ENCODE measurements around the gene SPAG5. TPM values are rescaled to one million over a fixed set of nuclear protein-coding genes. Genes with fewer than 3 reads are reported as not detected.

Gene SPAG5
- total and polyA plus RNA-seq, 9 of the 15 experiments (the other 6 are each of a cell fraction or from before 2014, with no cell fraction given), result 94.4 to 286 (median 151) TPM

DNA sequence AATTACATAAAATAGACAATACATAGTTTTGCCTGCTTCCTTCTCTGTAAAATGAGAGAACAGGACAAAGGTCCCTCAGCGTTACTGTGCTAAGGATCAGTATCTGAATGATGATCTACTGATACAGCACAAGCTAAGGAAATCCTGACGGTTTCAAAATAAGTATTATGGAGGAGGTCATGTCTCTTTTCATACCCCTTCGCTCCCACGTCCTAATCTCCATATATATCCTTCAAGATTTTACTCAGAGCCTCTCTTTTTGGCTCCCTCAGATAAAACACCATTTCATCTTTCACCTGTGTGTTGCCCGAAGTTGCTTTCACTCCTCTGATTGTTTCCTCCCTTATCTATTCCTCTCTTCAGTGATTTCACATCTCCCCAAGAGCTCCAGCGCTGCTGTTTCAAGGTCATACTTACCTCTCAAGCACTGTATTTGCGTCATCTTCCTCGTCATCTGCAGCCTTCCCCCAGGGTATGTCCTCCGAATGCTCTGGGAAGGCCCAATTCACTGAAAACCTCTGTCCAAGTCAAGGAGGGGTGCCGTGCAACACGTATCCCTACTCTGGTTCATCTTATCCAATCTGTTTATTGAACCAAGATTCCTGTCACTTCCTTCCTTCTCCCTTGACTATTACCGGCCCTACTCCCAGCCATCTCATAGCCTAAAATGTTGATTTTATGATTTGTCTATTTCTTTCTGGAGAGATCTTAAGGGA lies 47.4 kb upstream of the SPAG5 start (continued):
- TF ChIP-seq, protein P1, sequence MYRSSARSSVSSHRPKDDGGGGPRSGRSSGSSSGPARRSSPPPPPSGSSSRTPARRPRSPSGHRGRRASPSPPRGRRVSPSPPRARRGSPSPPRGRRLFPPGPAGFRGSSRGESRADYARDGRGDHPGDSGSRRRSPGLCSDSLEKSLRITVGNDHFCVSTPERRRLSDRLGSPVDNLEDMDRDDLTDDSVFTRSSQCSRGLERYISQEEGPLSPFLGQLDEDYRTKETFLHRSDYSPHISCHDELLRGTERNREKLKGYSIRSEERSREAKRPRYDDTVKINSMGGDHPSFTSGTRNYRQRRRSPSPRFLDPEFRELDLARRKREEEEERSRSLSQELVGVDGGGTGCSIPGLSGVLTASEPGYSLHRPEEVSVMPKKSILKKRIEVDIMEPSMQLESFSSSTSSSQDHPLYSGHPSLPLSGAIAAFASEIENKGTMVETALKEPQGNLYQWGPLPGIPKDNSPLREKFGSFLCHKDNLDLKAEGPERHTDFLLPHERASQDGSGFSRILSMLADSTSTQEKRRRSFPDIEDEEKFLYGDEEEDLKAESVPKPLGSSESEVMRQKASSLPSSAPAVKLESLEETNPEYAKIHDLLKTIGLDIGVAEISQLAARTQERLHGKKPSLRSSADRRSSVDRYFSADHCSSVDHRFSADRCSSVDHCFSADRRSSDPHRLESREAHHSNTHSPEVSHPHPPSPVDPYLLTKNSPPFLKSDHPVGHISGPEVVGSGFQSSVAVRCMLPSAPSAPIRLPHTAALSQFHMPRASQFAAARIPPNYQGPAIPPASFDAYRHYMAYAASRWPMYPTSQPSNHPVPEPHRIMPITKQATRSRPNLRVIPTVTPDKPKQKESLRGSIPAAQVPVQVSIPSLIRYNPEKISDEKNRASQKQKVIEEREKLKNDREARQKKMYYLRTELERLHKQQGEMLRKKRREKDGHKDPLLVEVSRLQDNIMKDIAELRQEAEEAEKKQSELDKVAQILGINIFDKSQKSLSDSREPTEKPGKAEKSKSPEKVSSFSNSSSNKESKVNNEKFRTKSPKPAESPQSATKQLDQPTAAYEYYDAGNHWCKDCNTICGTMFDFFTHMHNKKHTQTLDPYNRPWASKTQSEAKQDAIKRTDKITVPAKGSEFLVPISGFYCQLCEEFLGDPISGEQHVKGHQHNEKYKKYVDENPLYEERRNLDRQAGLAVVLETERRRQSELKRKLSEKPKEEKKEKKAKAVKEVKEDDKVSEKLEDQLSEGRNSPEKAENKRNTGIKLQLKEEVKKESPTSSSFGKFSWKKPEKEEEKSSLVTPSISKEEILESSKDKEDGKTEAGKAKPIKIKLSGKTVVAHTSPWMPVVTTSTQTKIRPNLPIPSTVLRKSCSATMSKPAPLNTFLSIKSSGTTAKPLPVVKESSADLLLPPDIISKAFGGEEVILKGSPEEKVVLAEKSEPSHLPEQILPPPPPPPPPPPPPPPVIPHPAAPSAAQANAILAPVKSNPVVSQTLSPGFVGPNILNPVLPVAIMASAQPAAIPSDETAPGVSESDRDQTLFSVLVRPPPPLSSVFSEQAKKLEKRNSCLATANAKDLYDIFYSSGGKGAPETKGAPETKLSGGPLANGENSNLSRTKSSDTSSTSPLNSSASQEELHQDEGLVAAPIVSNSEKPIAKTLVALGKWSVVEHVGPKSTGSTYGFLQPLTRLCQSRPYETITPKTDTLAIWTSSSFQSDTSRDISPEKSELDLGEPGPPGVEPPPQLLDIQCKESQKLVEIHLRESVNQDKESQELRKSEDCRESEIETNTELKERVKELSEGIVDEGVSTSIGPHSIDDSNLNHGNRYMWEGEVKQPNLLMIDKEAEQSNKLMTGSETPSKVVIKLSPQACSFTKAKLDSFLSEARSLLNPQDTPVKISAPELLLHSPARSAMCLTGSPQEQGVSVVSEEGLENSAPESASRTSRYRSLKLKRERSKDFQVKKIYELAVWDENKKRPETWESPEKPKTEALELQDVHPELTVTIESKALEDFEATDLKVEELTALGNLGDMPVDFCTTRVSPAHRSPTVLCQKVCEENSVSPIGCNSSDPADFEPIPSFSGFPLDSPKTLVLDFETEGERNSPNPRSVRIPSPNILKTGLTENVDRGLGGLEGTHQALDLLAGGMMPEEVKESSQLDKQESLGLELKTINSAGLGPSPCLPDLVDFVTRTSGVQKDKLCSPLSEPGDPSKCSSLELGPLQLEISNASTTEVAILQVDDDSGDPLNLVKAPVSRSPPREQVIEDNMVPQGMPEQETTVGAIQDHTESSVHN (IDR thresholded peaks at IDR 0.05; ENCODE audit: borderline replicate concordance in 1 of 2, low read depth in 1 of 2), result peak in 1 of 2 experiments; percentile 39; a peak in 1 of 4 replicates
- peak; percentile 88; the same call in 1 of the 2 replicates for TF ChIP-seq BACH1 (tag; IDR thresholded peaks at IDR 0.05)
- TF ChIP-seq TAF1 (IDR thresholded peaks at IDR 0.05; ENCODE audit: control insufficient read depth, extremely low read depth, insufficient read depth, low read length, severe bottlenecking), result peak; percentile 32
- TF ChIP-seq ZNF778 (CRISPR knock-in tag; IDR thresholded peaks at IDR 0.05), result no peak
- peak; percentile 73 to 79; a peak in 3 of 4 replicates for TF ChIP-seq KDM1A (IDR thresholded peaks at IDR 0.05)
- TF ChIP-seq RBM25 (IDR thresholded peaks at IDR 0.05; ENCODE audit: low read depth, low read length, severe bottlenecking), result no peak
- no peak for TF ChIP-seq SNRNP70 (optimal IDR thresholded peaks at IDR 0.05; ENCODE audit: low read depth, low read length)
- TF ChIP-seq, protein P2, sequence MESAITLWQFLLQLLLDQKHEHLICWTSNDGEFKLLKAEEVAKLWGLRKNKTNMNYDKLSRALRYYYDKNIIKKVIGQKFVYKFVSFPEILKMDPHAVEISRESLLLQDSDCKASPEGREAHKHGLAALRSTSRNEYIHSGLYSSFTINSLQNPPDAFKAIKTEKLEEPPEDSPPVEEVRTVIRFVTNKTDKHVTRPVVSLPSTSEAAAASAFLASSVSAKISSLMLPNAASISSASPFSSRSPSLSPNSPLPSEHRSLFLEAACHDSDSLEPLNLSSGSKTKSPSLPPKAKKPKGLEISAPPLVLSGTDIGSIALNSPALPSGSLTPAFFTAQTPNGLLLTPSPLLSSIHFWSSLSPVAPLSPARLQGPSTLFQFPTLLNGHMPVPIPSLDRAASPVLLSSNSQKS (CRISPR knock-in tag; IDR thresholded peaks at IDR 0.05), result no peak
- peak; percentile 83 for TF ChIP-seq HDAC2 (IDR thresholded peaks at IDR 0.05)
- peak; percentile 94 for TF ChIP-seq ZNF589 (CRISPR knock-in tag; IDR thresholded peaks at IDR 0.05; ENCODE audit: low read depth)
- TF ChIP-seq ZNF175 (CRISPR knock-in tag; IDR thresholded peaks at IDR 0.05; ENCODE audit: low read depth), result peak; percentile 92
- no peak for TF ChIP-seq ZNF695 (CRISPR knock-in tag; IDR thresholded peaks at IDR 0.05)
- TF ChIP-seq RBM17 (IDR thresholded peaks at IDR 0.05; ENCODE audit: borderline replicate concordance, low read depth, low read length), result no peak
- TF ChIP-seq NRF1 (conservative IDR thresholded peaks at IDR 0.05 in 1 of 2, IDR thresholded peaks at IDR 0.05 in 1 of 2), result peak; percentile 21 to 36; a peak in 2 of 4 replicates
- TF ChIP-seq MTF1 (CRISPR knock-in tag; IDR thresholded peaks at IDR 0.05; ENCODE audit: borderline replicate concordance), result no peak
- TF ChIP-seq ZNF766 (CRISPR knock-in tag; conservative IDR thresholded peaks at IDR 0.05), result peak; percentile 81
- peak; percentile 69; the same call in 1 of the 2 replicates for TF ChIP-seq MTA3 (IDR thresholded peaks at IDR 0.05; ENCODE audit: borderline replicate concordance)

Measured in K562 (cell line).